GM23338 (cell line): Measurements from ENCODE around the gene SMIM45.
A peak's percentile ranks its signal among the peaks of the same experiment; 100 is the strongest.

Experiments used
- ATAC-seq: fragments of 200-7000 bp; cut with Tn5 transposase; 3 replicates; pipeline ENCODE4 v1.9.1; 2020
- DNase-seq: peaks from one replicate; pipeline ENCODE4 v3.0.0-alpha.2; 2015; ENCODE audit warnings: low spot score
- H2AFZ ChIP-seq: fragments of 200-600 bp; sonication (generic); 2 replicates; pipeline ENCODE4 v1.8.0; 2016; ENCODE audit warnings: antibody characterized with exemption, mild to moderate bottlenecking, moderate library complexity
- H3F3A ChIP-seq: fragments of 200-600 bp; sonication (generic); replicated peaks from 2 replicates; pipeline ENCODE4 v1.8.0; 2017; ENCODE audit warnings: antibody characterized with exemption, mixed run types, low read depth
- H3K27ac ChIP-seq: fragments of 200-600 bp; sonication (generic); 2 replicates; pipeline ENCODE4 v1.6.1; 2016; ENCODE audit warnings: low read depth
- H3K27me3 ChIP-seq: fragments of 200-600 bp; sonication (generic); 2 replicates; pipeline ENCODE4 v1.8.0; 2016; ENCODE audit warnings: mild to moderate bottlenecking, mixed run types, moderate library complexity; ENCODE audit not compliant: insufficient read depth
- H3K36me3 ChIP-seq: fragments of 200-600 bp; sonication (generic); 2 replicates; pipeline ENCODE4 v1.8.0; 2016; ENCODE audit warnings: mild to moderate bottlenecking; ENCODE audit not compliant: insufficient read depth
- H3K4me1 ChIP-seq: fragments of 200-600 bp; sonication (generic); 2 replicates; pipeline ENCODE4 v1.8.0; 2016; ENCODE audit warnings: mild to moderate bottlenecking, moderate library complexity; ENCODE audit not compliant: insufficient read depth
- H3K4me2 ChIP-seq: fragments of 200-600 bp; sonication (generic); 2 replicates; pipeline ENCODE4 v1.7.1; 2017; ENCODE audit warnings: mixed run types
- H3K4me3 ChIP-seq: fragments of 200-600 bp; sonication (generic); 2 replicates; pipeline ENCODE4 v1.6.1; 2016; ENCODE audit warnings: mixed run types
- H3K79me2 ChIP-seq: fragments of 200-600 bp; sonication (generic); replicated peaks from 2 replicates; pipeline ENCODE4 v1.8.0; 2017; ENCODE audit warnings: mild to moderate bottlenecking; ENCODE audit not compliant: insufficient read depth
- H3K9me2 ChIP-seq: fragments of 200-600 bp; sonication (generic); 2 replicates; pipeline ENCODE4 v1.8.0; 2017; ENCODE audit not compliant: insufficient read depth
- H4K20me1 ChIP-seq: fragments of 200-600 bp; sonication (generic); replicated peaks from 2 replicates; pipeline ENCODE4 v1.8.0; 2017; ENCODE audit warnings: mild to moderate bottlenecking; ENCODE audit not compliant: insufficient read depth
- H3K27ac Mint-ChIP-seq: 2 replicates; pipeline ENCODE4 v1.8.0; 2020; ENCODE audit warnings: inconsistent platforms, mild to moderate bottlenecking, moderate library complexity, mixed read lengths
- H3K27me3 Mint-ChIP-seq: 3 replicates; pipeline ENCODE4 v1.8.0; 2022; ENCODE audit warnings: low read depth, mild to moderate bottlenecking, moderate library complexity, mixed read lengths, inconsistent platforms; ENCODE audit not compliant: insufficient read depth, poor library complexity
- H3K36me3 Mint-ChIP-seq: 3 replicates; pipeline ENCODE4 v1.8.0; 2021; ENCODE audit warnings: low read depth, mild to moderate bottlenecking, inconsistent platforms, moderate library complexity, mixed read lengths
- H3K4me1 Mint-ChIP-seq: 3 replicates; pipeline ENCODE4 v1.8.0; 2020; ENCODE audit warnings: mild to moderate bottlenecking, inconsistent platforms, mixed read lengths
- H3K4me3 Mint-ChIP-seq: 3 replicates; pipeline ENCODE4 v1.8.0; 2021; ENCODE audit warnings: moderate library complexity, mild to moderate bottlenecking, inconsistent platforms, mixed read lengths
- H3K9me3 Mint-ChIP-seq: 3 replicates; pipeline ENCODE4 v1.8.0; 2020; ENCODE audit warnings: moderate library complexity, mild to moderate bottlenecking, inconsistent platforms, mixed read lengths
- CREB1 ChIP-seq: fragments of 250-450 bp; sonication (Bioruptor Pico); IDR thresholded peaks from 2 replicates; pipeline ENCODE4 v1.5.0; 2020; ENCODE audit warnings: low read depth, mild to moderate bottlenecking, moderate library complexity
- EZH2 ChIP-seq: fragments of 200-600 bp; sonication (generic); IDR thresholded peaks from one replicate; pipeline ENCODE4 v1.8.0; 2017; ENCODE audit warnings: antibody characterized with exemption, mild to moderate bottlenecking, low read depth; ENCODE audit not compliant: unreplicated experiment
- EZH2phosphoT487 ChIP-seq: fragments of 200-600 bp; sonication (generic); IDR thresholded peaks from one replicate; pipeline ENCODE4 v1.8.1; 2018; ENCODE audit warnings: antibody characterized with exemption; ENCODE audit not compliant: unreplicated experiment
- NANOG ChIP-seq: IDR thresholded peaks from 2 replicates; pipeline ENCODE4 v1.6.1; 2016; ENCODE audit warnings: antibody characterized with exemption, borderline replicate concordance
- ZNF114 ChIP-seq: fragments of 250-450 bp; sonication (Bioruptor Pico); IDR thresholded peaks from 2 replicates; pipeline ENCODE4 v1.5.0; 2020; ENCODE audit warnings: mild to moderate bottlenecking, moderate library complexity
- ZNF331 ChIP-seq: fragments of 250-450 bp; sonication (Bioruptor Pico); IDR thresholded peaks from 2 replicates; pipeline ENCODE4 v1.5.0; 2020; ENCODE audit warnings: low read depth, mild to moderate bottlenecking, moderate library complexity
- TF ChIP-seq, protein P1 (sequence below): fragments of 250-450 bp; sonication (Bioruptor Pico); IDR thresholded peaks from 2 replicates; pipeline ENCODE4 v1.5.0; 2020; ENCODE audit warnings: mild to moderate bottlenecking, moderate library complexity
- TF ChIP-seq, protein P2 (sequence below): IDR thresholded peaks from 2 replicates; pipeline ENCODE4 v1.6.1; 2016; ENCODE audit warnings: antibody characterized with exemption

The SMIM45 gene

DNA sequence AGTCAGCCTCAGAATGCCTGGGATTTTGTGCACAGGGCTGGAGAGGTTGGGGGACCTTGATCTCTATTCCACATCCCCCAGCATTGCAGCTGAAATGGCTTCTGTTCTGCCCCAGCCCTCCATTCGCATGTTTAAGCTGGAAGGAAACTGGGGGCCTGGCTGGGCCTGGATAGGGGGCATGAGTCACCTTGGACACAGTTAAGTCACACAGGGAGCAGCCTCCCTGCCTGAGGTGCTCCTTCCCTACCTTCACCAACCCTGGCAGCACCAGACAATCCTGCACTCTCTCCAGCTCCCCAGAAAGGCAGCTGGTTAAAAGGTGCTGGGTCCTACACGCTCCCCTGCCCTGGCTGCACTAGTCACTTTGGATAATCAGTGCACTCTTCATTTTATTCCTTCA lies 763 bp downstream of the SMIM45 start (continued):
- TF ChIP-seq, protein P1, sequence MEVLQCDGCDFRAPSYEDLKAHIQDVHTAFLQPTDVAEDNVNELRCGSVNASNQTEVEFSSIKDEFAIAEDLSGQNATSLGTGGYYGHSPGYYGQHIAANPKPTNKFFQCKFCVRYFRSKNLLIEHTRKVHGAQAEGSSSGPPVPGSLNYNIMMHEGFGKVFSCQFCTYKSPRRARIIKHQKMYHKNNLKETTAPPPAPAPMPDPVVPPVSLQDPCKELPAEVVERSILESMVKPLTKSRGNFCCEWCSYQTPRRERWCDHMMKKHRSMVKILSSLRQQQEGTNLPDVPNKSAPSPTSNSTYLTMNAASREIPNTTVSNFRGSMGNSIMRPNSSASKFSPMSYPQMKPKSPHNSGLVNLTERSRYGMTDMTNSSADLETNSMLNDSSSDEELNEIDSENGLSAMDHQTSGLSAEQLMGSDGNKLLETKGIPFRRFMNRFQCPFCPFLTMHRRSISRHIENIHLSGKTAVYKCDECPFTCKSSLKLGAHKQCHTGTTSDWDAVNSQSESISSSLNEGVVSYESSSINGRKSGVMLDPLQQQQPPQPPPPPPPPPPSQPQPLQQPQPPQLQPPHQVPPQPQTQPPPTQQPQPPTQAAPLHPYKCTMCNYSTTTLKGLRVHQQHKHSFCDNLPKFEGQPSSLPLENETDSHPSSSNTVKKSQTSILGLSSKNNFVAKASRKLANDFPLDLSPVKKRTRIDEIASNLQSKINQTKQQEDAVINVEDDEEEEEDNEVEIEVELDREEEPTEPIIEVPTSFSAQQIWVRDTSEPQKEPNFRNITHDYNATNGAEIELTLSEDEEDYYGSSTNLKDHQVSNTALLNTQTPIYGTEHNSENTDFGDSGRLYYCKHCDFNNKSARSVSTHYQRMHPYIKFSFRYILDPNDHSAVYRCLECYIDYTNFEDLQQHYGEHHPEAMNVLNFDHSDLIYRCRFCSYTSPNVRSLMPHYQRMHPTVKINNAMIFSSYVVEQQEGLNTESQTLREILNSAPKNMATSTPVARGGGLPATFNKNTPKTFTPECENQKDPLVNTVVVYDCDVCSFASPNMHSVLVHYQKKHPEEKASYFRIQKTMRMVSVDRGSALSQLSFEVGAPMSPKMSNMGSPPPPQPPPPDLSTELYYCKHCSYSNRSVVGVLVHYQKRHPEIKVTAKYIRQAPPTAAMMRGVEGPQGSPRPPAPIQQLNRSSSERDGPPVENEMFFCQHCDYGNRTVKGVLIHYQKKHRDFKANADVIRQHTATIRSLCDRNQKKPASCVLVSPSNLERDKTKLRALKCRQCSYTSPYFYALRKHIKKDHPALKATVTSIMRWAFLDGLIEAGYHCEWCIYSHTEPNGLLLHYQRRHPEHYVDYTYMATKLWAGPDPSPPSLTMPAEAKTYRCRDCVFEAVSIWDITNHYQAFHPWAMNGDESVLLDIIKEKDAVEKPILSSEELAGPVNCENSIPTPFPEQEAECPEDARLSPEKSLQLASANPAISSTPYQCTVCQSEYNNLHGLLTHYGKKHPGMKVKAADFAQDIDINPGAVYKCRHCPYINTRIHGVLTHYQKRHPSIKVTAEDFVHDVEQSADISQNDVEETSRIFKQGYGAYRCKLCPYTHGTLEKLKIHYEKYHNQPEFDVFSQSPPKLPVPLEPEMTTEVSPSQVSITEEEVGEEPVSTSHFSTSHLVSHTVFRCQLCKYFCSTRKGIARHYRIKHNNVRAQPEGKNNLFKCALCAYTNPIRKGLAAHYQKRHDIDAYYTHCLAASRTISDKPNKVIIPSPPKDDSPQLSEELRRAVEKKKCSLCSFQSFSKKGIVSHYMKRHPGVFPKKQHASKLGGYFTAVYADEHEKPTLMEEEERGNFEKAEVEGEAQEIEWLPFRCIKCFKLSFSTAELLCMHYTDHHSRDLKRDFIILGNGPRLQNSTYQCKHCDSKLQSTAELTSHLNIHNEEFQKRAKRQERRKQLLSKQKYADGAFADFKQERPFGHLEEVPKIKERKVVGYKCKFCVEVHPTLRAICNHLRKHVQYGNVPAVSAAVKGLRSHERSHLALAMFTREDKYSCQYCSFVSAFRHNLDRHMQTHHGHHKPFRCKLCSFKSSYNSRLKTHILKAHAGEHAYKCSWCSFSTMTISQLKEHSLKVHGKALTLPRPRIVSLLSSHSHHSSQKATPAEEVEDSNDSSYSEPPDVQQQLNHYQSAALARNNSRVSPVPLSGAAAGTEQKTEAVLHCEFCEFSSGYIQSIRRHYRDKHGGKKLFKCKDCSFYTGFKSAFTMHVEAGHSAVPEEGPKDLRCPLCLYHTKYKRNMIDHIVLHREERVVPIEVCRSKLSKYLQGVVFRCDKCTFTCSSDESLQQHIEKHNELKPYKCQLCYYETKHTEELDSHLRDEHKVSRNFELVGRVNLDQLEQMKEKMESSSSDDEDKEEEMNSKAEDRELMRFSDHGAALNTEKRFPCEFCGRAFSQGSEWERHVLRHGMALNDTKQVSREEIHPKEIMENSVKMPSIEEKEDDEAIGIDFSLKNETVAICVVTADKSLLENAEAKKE (CRISPR knock-in tag) = no peak
- TF ChIP-seq EZH2 = no peak
- TF ChIP-seq, protein P2, sequence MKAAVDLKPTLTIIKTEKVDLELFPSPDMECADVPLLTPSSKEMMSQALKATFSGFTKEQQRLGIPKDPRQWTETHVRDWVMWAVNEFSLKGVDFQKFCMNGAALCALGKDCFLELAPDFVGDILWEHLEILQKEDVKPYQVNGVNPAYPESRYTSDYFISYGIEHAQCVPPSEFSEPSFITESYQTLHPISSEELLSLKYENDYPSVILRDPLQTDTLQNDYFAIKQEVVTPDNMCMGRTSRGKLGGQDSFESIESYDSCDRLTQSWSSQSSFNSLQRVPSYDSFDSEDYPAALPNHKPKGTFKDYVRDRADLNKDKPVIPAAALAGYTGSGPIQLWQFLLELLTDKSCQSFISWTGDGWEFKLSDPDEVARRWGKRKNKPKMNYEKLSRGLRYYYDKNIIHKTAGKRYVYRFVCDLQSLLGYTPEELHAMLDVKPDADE = no peak

DNA sequence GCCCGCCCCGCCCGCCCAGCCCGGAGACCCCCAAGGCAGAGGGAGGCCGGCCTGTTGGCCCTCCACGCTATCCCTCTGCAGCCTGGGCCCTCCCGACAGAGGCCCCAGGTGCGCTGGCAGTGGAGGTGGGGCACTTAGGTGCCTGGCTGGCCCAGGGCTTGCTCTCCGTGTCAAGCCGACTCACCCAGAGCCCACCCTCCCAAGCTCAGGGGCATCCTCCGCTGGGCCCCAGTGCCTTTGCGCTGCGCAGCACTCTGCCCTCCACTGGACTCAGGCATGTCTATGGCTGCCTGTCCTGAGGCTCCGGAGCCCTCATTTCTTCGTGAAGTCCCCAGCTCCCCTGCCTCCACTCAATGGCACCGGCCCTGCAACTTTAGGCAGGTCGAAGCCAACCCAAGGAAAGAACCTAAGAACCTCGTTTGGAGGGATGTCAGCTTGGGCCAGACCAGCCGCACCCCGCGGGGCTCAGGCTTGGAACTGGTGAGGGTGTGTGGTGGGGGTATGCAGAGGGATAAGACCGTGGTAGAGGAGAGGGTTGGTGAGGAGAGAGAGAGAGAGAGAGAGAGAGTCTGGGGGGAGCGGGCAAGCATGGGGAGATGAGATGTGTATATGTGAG lies 6.1 kb downstream of the SMIM45 start:
- Histone ChIP-seq H3F3A (no peaks in the 10 kb centered on the region), H2AFZ (peak overlapping the region; percentile 96), H3K4me3 (peak overlapping the region; percentile 50; the same call in 1 of the 2 replicates), H3K79me2 (no peaks in the 10 kb centered on the region), H3K27me3 (peaks cover 3% of the 10 kb centered on the region; the same call in 1 of the 2 replicates), H4K20me1 (no peaks in the 10 kb centered on the region), H3K27ac (no peak overlapping the region), H3K36me3 (no peaks in the 10 kb centered on the region), H3K9me2 (no peaks in the 10 kb centered on the region), H3K4me2 (peak overlapping the region; percentile 77), H3K4me1 (peaks cover 3% of the 10 kb centered on the region; the same call in 1 of the 2 replicates)
- Mint-ChIP-seq H3K4me3 (peak overlapping the region; percentile 55; the same call in 2 of the 3 replicates), H3K27ac (no peak overlapping the region), H3K9me3 (peaks cover 3% of the 10 kb centered on the region; the same call in 2 of the 3 replicates), H3K4me1 (peaks cover 7% of the 10 kb centered on the region), H3K27me3 (peaks cover 22% of the 10 kb centered on the region), H3K36me3 (peaks cover 2% of the 10 kb centered on the region; the same call in 2 of the 3 replicates)
- ATAC-seq = peak; percentile 75
- peak; percentile 57 for DNase-seq
- no peak for TF ChIP-seq EZH2phosphoT487
- no peak for TF ChIP-seq ZNF114 (CRISPR knock-in tag)
- no peak for TF ChIP-seq ZNF331 (CRISPR knock-in tag)
- TF ChIP-seq, protein P2 = no peak
- TF ChIP-seq NANOG = no peak
- TF ChIP-seq CREB1 (CRISPR knock-in tag) = no peak
- TF ChIP-seq EZH2 = no peak
